Stimulated activated CD4-positive, alpha-beta T cell treated with anti-CD3 and anti-CD28 coated beads, TNF-alpha, amount 100 ng/mL, for 4 hours (primary cell): ENCODE measurements around the gene NLGN2.
"Not testable (repeated sequence)": the region's sequence is repeated elsewhere in the genome, so short reads cannot be mapped to it uniquely, and the experiment has no call there.

Experiments
- DNase-seq, 3 experiments: peaks; one replicate each; pipeline ENCODE4 v3.0.0-alpha.2; 2020; ENCODE audit warnings: low read depth in 3 of 3

Gene NLGN2

DNA sequence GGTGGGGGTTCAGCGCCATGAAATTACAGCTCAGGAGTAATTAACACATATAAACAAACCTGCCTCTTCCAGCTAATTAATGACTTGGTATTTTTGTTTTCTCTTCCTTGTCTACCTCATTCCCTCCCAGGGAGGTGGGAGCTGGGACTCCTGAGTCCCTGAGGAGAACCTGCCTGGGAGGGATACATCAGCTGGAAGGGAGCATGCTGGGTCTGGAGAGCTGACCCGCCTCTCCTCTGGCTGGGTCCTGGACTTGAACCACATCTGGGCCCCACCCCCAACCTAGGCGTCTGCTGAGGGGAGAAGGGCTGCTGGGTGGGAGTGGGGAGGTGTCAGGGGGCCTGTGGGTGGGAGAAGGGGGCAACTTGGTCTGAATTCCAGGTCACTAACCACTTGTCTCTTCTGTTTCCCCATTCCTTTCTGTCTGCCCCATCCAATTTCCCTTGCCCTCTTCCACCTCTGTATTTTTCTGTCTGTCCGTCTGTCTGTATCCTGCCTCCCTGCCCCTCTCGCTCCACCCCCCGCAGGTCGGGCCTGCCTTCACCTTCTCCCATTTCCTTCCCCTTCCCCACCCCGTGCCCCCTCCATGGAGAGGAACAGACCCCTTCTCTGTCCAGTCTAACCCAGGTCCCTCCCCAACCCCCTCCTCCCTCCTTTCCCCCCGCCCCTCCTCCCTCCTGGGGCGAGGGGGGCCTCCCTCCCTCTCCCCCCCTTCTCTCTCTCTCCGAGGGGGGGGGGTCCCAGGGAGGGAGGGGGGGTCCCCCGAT, at the start of gene NLGN2:
TSS of gene NLGN2 (plus strand) at position 361 of the 767 bp plus-strand sequence. CDS start 411 bp downstream, outside the sequence.
- DNase-seq: no peak

DNA sequence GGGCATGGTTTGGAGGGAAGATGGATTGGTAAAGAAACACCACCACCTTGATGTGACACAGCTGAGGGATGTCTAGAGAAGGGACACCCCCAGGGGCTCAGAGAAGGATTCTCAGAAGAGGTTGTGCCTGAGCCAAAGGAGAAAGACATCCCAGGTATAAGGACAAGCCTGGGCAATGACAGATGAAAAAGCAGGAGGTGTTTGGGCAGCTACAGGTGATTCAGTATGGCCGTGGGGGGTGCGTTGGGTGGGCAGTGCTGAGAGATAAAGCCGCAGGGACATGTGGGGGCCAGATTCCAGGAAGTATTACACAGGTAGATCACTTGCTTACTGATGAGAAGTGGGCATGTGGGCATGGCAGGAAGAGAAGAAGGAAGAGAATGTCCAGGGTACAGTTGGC, 45.7 kb upstream of the NLGN2 start:
- DNase-seq: no peak

DNA sequence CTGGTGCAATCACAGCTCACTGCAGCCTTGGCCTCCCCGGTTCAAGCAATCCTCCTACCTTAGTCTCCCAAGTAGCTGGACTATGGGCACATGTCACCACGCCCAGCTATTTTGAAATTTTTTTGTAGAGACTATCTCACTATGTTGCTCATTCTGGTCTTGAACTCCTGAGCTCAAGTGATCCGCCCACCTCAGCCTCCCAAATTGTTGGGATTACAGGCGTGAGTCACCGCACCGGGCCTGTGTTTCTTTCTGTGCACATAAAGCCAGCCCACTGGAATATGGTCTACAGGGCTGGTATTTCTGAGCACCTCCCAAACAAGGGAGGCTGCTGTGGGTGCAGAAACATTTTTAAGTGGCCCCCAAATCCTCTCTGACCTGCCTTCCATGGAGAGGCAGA, 44.3 kb upstream of the NLGN2 start:
- no peak for DNase-seq

GRCh38 chr17:7365963-7366362, 41.7 kb upstream of the NLGN2 start:
- DNase-seq: not testable (repeated sequence)

DNA sequence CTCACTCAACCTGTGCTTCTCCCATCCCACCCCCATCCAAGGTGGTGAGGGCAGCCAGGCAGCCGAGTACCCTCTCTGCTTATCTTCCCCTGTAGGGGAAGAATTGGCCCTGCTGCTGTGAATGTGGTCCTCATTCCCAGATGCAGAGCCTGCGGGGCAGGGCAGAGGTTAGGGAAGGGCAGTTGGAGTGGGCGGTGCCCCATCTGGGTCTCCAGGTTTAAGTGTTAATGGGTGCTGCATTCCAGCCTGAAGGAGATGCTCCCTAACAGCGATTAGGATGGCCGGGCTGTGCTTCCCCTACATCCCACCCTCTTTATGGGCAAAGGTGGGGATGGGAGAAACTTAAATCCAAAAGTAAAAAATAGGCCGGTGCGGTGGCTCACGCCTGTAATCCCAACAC, 40.6 kb upstream of the NLGN2 start:
- no peak for DNase-seq

DNA sequence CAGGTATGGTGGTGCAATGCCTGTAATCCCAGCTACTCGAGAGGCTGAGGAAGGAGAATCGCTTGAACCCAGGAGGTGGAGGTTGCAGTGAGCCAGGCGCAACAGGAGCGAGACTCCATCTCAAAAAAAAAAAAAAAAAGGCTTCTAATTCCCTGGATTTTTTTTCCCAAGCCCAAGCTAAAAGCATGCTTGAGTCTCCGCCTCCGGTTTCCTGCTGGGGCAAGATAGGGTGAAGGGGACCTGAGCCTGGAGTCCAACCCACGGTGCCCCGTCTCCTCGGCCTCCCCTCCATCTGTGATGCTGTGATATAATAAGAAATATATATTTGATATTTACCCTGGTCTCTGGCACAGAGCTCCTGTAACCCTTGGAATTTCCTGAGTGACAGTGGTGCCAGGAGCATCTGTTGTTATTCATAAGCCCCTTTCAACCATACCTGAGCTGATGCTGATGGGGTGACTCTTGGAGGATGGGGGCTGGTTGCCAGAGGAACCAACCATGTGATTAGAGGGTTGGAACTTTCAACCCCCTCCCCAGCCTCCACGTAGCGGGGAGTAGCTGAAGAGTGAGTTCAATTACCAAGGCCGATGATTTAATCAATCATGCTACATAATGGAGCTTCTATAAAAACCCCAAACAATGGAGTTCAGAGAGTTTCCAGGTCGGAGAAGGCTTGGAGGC, 39.6 kb upstream of the NLGN2 start:
- DNase-seq: no peak

DNA sequence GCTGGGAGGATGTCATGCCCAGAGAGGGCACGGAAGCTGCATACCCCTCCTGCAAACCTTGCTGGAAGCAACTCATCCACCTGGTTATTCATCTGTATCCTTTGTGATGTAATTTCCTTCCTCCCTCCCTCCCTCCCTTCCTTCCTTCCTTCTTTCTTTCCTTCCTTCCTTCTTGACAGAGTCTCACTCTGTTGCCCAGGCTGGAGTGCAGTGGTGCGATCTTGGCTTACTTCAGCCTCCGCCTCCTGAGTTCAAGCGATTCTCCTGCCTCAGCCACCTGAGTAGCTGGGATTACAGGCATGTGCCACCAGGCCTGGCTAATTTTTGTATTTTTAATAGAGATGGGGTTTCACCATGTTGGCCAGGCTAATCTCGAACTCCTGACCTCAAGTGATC, 39.0 kb upstream of the NLGN2 start:
- DNase-seq: not testable (repeated sequence)

DNA sequence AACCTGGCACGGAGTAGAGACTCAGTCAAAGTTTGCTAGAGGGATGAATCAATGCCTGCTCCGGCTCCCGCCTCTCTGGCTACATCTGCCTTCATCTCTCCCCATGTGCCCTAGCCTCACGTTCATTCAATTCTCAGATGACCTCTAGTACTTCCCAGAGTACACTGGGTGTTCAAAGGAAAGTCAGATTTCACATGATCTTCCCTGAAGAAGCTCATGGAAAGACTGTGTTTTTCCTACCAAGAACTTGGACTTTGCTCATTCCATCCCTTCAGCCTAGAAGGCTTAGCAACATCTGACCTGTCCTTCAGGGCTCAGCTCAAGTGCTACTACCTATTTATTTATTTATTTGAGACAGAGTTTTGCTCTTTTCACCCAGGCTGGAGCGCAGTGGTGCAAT, 37.8 kb upstream of the NLGN2 start:
- DNase-seq: no peak

DNA sequence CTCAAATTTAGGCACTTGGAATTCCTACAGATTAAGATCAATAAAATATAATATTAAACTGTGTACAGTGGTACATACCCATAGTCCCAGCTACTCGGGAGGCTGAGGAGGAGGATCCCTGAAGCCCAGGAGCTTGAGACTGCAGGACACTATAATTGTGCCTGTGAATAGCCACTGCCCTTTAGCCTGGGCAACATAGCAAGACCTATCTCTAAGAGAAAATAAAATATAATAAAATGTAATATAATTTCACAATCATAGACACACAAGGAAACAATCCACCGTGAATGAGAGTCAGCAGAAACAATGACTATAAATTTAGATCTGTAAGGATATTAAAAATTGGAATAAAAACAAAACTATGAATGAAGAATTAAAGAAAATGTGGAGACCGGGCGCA, 36.8 kb upstream of the NLGN2 start:
- DNase-seq: no peak

- DNase-seq: no peak
Measured at GRCh38 chr17:7374353-7374752, 33.3 kb upstream of the NLGN2 start.

- no peak for DNase-seq
Measured at GRCh38 chr17:7379134-7379533, 28.5 kb upstream of the NLGN2 start.

DNA sequence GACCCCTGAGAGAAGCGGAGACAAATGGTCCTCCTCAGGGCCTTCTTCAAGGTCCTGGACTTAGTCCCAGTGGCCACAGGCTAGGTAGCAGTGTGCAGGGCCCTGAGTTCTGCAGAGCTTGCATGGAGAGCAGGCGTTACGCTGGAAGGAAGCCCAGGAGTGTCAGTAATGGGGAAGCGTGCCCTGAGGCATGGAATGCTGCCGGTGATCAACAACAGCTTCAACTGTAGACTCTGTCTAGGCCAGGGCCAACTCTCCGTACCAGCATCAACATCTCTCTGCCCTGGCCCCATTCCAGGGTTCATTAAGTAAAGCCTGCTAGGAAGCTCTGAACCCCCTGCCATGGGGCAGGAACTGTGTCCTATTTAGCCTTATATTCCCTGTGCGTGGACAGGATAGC, 27.3 kb upstream of the NLGN2 start:
- DNase-seq: no peak

DNA sequence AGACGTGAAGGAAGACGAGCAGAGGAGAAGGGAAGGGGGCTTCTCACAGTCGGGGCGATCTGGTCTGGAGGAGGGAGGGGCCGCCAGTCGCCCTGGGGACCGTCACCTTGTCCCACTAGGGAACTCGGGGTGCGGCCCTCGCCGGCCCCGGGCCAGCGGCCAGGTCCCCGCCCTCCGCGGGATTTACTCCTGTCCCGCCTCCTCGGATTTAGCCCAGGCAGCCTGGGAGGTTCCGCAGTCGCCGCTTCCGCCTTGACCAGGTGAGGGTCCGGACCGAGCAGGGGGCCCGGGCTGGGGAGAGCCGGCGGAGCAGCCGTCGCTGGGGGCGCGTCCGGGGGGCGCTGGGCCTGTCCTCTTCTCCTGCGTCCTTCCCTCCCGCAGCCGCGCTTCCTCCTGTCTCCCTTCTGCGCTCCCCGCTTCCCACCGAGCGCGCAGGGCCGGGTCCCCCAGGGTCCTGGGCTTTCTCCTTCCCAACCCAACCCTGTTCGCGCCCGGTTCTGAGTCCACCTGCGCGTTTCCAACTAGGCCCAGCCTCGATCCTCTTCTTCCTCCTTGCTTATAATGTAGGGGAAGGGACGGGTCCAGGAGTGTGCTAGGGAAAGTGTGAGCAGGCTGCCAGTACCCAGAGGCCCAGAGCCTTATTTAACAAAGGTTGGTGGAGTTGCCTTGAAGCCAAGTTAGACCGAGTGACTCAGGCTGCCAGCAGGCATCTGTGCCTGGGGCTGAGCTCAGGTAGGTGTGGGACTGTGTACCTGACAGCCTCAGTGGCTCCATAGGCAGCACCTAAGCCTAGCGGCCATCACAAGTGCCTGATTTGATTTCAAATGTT, 26.6 kb upstream of the NLGN2 start, which contains the start of gene TNK1:
TSS of gene TNK1 (plus strand) at position 235 of the 829 bp plus-strand sequence. CDS start 1,838 bp downstream, outside the sequence.
- DNase-seq: no peak

GRCh38 chr17:7382901-7383300, 24.7 kb upstream of the NLGN2 start:
- DNase-seq: no peak

GRCh38 chr17:7383371-7383741, 24.3 kb upstream of the NLGN2 start:
- no peak for DNase-seq

DNA sequence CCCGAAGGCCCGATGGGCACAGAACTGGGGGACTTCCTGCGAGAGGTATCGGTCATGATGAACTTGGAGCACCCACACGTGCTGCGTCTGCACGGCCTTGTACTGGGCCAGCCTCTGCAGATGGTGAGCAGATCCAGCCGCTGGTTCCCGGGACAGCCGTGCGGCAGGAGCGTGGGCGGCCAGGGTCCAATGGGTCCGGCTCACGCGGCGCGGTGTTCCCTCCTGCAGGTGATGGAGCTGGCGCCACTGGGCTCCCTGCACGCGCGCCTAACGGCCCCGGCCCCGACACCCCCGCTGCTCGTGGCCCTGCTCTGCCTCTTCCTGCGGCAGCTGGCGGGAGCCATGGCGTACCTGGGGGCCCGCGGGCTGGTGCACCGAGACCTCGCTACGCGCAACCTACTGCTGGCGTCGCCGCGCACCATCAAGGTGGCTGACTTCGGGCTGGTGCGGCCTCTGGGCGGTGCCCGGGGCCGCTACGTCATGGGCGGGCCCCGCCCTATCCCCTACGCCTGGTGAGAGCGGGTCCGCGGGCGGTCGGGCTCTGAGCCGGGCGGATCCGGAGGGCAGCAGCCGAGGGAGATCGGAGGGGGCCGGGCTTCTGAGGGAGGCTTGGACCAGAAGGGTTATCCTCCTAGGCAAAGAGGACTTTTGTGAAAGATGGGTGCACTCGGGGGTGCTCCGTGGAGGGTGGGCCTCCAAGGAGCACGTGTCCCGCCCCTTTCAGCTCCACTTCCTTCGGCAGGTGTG, 23.7 kb upstream of the NLGN2 start:
- peak; percentile 55 to 70 (median 68) for DNase-seq

DNA sequence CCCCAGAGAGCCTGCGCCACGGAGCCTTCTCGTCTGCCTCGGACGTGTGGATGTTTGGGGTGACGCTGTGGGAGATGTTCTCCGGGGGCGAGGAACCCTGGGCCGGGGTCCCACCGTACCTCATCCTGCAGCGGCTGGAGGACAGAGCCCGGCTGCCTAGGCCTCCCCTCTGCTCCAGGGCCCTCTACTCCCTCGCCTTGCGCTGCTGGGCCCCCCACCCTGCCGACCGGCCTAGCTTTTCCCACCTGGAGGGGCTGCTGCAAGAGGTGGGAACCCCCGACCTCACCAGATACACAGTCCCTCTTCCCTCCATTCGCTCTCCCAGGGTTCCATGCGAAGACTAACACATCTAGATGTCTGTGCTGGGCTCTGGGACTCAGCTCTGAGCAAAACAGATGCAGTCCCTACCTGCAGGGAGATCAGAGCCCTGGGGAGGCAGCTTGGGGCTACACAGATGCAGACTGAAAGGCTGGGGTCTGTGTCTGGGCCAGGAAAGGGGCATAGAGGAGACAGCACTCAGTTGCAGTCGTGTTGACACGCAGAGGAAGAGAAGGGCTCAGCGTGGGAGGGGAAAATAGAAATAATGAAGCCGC, 23.1 kb upstream of the NLGN2 start:
- DNase-seq: no peak

- no peak for DNase-seq
Measured at GRCh38 chr17:7388856-7389255, 18.8 kb upstream of the NLGN2 start.

DNA sequence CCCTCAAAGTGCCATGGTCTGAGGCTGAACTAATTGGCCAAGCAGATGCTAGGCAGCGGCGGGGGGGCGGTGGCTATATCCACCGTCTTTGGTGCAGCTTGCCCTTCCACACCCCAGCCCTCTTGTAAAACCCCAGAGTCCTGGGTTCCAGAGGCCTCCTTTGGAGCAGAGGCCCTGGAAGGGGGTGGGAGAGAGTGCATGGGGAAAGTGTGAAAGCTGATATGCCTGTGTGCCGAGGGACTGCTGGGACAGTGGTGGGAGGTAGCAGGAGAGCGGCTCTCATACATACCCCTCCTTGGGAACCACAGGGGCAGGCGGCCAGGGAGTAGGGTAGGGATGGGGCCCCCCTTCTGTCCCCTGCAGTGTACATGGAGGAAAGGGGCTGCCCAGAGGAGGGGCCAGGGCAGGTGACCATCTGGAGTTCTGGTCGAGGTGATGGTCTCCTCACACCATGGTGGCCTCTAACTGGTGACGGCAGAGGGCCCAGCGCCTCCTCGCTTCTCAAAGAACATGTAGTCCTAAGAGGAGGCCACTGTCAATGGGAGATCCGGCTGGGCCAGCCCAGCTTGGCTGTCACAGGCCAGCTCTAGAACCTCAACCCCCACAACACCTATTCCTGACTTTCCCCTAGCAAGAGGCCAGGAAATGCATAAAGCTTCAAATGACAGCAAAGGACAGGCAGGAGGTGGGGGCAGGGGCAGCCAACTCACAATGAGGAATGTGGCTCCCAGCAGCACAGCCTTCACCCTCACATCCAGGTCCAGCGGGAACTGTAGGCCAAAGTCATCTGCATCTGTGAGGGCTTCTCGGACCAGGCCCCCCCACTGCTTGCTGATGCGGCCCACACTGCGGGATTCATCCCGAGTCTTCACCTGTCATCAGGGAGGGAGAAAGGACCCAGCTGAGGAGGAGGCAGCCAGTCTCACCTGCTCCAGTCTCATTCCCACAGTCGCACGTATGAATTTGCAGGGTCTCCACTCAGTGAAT, 17.4 kb upstream of the NLGN2 start:
- no peak for DNase-seq

GRCh38 chr17:7391307-7391706, 16.3 kb upstream of the NLGN2 start:
- no peak for DNase-seq
